ENCODE data around the gene BHLHA9.

DNA sequence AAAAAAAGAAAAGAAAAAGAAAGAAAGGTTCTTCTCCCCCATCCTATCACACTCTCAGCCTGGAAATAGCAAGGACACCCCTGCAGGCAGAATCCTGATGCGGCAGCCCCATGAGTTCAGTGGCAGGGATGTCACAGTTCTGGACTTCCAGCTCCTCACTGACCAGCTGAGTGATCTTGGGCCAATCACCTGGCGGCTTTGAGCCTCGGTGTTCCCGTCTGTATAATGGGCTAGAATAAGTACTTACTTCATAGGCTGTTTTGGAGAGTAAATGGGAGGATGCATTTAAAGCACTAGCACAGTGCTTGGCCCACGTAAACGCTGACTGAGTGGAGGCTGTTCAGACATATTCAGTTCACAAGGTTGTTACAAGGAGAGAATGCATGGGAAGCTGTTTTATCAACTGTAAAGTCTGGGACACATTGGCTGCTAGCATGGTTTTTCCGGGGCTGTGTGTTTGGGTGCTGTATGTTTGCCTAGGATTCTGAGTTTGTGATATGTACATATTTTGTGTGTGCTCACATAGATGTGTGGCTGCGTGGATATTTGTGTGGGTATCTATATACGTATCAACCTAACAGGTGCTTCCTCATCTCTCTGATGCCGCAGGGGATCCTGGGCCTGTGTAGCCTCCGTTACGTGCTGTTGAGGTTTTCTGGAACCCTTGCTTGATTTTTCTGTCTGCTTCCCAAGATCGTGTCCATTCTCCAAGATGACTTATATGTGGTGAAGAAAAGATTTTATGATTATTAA, 3.4 kb downstream of the BHLHA9 start:
- TF ChIP-seq CTCF (IDR thresholded peaks at IDR 0.05 in 4 of 5, conservative IDR thresholded peaks at IDR 0.05 in 1 of 5): no peak
- no peak for TF ChIP-seq POLR2A (IDR thresholded peaks at IDR 0.05)

Data from gastrocnemius medialis (tissue), 4 donors.